Fibroblast of pulmonary artery (primary cell): ENCODE data around the gene MAST1.
A peak's percentile ranks its signal among the peaks of the same experiment; 100 is the strongest.

ENCODE experiments used
- DNase-seq: peaks from one replicate; pipeline ENCODE4 v3.0.0-alpha.2; 2010; ENCODE audit warnings: low read depth
- H3K4me3 ChIP-seq: replicated peaks from 2 replicates; pipeline ENCODE4 v1.5.1; 2011; ENCODE audit warnings: low read depth, mild to moderate bottlenecking, control low read depth, low read length, moderate library complexity
- CTCF ChIP-seq: IDR thresholded peaks from 2 replicates; pipeline ENCODE4 v1.5.1; 2011; ENCODE audit warnings: mild to moderate bottlenecking, control low read depth, low read length, inconsistent platforms; ENCODE audit errors: missing control alignments

The MAST1 gene

GRCh38 chr19:12867120-12868099 is 29.1 kb downstream of the MAST1 start:
- peak; percentile 61 for DNase-seq
- H3K4me3 ChIP-seq, result peak overlapping the region; percentile 49
- TF ChIP-seq CTCF, result no peak

GRCh38 chr19:12868540-12869112 is 30.3 kb downstream of the MAST1 start:
- no peak for DNase-seq
- H3K4me3 ChIP-seq, result no peak overlapping the region
- TF ChIP-seq CTCF, result no peak

- H3K4me3 ChIP-seq, result no peak overlapping the region
- no peak for TF ChIP-seq CTCF
- no peak for DNase-seq
These were observed 33.4 kb downstream of the MAST1 start for GRCh38 chr19:12871681-12872080.

- TF ChIP-seq CTCF, result no peak
- no peak for DNase-seq
These were observed 33.9 kb downstream of the MAST1 start for GRCh38 chr19:12872255-12872654.

GRCh38 chr19:12872941-12873890 is 34.9 kb downstream of the MAST1 start:
- no peak for TF ChIP-seq CTCF
- peak overlapping the region; percentile 19 for H3K4me3 ChIP-seq
- DNase-seq, result peak; percentile 75

More at GRCh38 chr19:12872255-12872654, 33.9 kb downstream of the MAST1 start:
- H3K4me3 ChIP-seq, result no peak overlapping the region

GRCh38 chr19:12873891-12874745 is 35.8 kb downstream of the MAST1 start:
- no peak overlapping the region for H3K4me3 ChIP-seq
- no peak for TF ChIP-seq CTCF
- no peak for DNase-seq
